ENCODE measurements around the gene DRD3.

Gene DRD3

GRCh38 chr3:114179575-114179974 is 723 bp upstream of the DRD3 start:
- DNase-seq (ENCODE audit: low read depth in 2 of 2) = no peak

- DNase-seq (ENCODE audit: low read depth in 2 of 2) = no peak
Observed at GRCh38 chr3:114176890-114177289, 2.0 kb downstream of the DRD3 start.

- DNase-seq (ENCODE audit: low read depth in 2 of 2) = no peak
Observed at GRCh38 chr3:114176487-114176886, 2.4 kb downstream of the DRD3 start.

- no peak for DNase-seq (ENCODE audit: low read depth in 2 of 2)
Observed at GRCh38 chr3:114175204-114175987, 3.5 kb downstream of the DRD3 start.

GRCh38 chr3:114171677-114172076 is 7.2 kb downstream of the DRD3 start:
- no peak for DNase-seq (ENCODE audit: low read depth in 2 of 2)

GRCh38 chr3:114168150-114168549 is 10.7 kb downstream of the DRD3 start:
- no peak for DNase-seq (ENCODE audit: low read depth in 2 of 2)

GRCh38 chr3:114157321-114157720 is 21.5 kb downstream of the DRD3 start:
- no peak for DNase-seq (ENCODE audit: low read depth in 2 of 2)

- DNase-seq (ENCODE audit: low read depth in 2 of 2) = no peak
Observed at GRCh38 chr3:114155370-114155821, 23.5 kb downstream of the DRD3 start.

- no peak for DNase-seq (ENCODE audit: low read depth in 2 of 2)
Observed at GRCh38 chr3:114154321-114154821, 24.5 kb downstream of the DRD3 start.

GRCh38 chr3:114152519-114153151 is 26.2 kb downstream of the DRD3 start:
- peak; percentile 61 to 83 for DNase-seq (ENCODE audit: low read depth in 2 of 2)

- no peak for DNase-seq (ENCODE audit: low read depth in 2 of 2)
Observed at GRCh38 chr3:114151091-114151490, 27.8 kb downstream of the DRD3 start.

- no peak for DNase-seq (ENCODE audit: low read depth in 2 of 2)
Observed at GRCh38 chr3:114147251-114147650, 31.6 kb downstream of the DRD3 start.

GRCh38 chr3:114144909-114145688 is 33.8 kb downstream of the DRD3 start:
- no peak for DNase-seq (ENCODE audit: low read depth in 2 of 2)

GRCh38 chr3:114143817-114144216 is 35.0 kb downstream of the DRD3 start:
- no peak for DNase-seq (ENCODE audit: low read depth in 2 of 2)

GRCh38 chr3:114139836-114140235 is 39.0 kb downstream of the DRD3 start:
- DNase-seq (ENCODE audit: low read depth in 2 of 2) = no peak

GRCh38 chr3:114133947-114134346 is 44.9 kb downstream of the DRD3 start:
- DNase-seq (ENCODE audit: low read depth in 2 of 2) = no peak

- DNase-seq (ENCODE audit: low read depth in 2 of 2) = no peak
Observed at GRCh38 chr3:114132500-114132899, 46.4 kb downstream of the DRD3 start.

- DNase-seq (ENCODE audit: low read depth in 2 of 2) = no peak
Observed at GRCh38 chr3:114128826-114129225, 50.0 kb downstream of the DRD3 start.

GRCh38 chr3:114128231-114128630 is 50.6 kb downstream of the DRD3 start:
- DNase-seq (ENCODE audit: low read depth in 2 of 2) = no peak

GRCh38 chr3:114127517-114127916 is 51.3 kb downstream of the DRD3 start:
- DNase-seq (ENCODE audit: low read depth in 2 of 2) = no peak

- DNase-seq (ENCODE audit: low read depth in 2 of 2) = no peak
Observed at GRCh38 chr3:114126461-114126860, 52.4 kb downstream of the DRD3 start.

- no peak for DNase-seq (ENCODE audit: low read depth in 2 of 2)
Observed at GRCh38 chr3:114122027-114122709, 56.7 kb downstream of the DRD3 start.

All from stimulated activated CD4-positive, alpha-beta T cell treated with anti-CD3 and anti-CD28 coated beads, Interleukin-1b, Interleukin-23, amount 100 ng/mL, for 1 hour (primary cell).